HG03469 (cell line): ENCODE data around the gene CHRDL1.

ENCODE experiments used
- ATAC-seq: cut with Tn5 transposase; IDR thresholded peaks from one replicate; pipeline ENCODE4 v1.9.1; 2021; ENCODE audit warnings: mild to moderate bottlenecking, moderate library complexity, moderate number of reproducible peaks; ENCODE audit not compliant: unreplicated experiment

Gene CHRDL1

DNA sequence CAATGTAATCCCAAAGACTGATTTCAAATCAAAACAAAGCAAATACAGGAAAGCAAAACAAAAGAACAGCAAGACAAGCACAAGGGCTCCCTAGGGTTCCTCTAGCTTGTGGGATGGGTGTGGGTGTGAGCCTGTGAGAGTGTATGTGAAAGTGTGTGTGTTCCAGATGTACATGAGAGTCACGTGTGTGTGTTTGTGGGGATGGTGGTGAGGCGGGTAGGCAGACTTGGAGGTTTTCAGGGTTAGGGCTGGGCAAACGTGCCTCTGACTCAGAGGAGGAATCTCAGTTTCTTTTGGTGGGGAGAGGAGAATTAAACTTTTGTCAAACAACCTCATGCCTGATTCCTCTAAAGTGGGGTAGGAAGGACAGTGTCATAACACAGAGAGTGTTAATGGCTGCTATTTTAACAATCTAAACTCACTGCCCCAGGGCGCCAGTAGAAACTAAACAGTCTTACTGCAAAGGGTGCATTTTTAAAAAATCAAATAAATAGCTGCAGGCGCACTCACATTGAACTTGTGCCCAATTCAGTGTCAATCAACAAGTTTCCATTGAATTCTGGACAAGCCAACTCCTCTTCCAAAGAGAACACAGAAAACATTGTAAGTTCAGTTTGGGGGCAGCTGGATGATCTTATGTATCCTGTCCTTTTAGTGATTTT, 51.8 kb downstream of the CHRDL1 start:
- ATAC-seq, result peak; percentile 75

DNA sequence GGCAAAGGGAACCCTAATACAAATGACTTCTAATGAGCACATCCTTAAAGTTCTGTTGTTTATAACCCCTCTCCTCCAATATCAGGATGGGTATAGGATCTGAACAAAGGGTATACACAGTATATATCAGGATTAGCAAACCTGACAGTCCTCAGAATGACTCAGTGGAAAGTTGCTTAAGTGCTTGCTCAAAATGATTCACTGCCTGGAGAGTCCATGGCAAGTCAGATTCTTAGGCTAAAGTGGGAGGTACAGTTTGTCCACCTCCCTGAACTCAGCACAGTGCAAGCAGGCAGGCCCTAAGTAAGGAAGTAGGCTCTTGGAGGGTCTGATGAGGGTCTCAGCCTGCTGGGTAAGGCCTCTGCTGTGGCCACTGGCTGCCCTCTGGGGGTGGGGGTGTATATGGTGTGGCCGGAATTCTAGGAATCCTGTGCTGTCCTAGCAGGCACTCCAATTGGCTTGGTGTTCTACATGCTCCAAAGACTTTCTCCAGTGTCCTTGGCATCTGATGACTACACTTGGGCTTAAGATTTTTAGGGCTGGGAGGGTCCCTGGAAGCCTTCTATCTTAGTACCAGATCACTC, 54.3 kb downstream of the CHRDL1 start:
- ATAC-seq, result no peak

DNA sequence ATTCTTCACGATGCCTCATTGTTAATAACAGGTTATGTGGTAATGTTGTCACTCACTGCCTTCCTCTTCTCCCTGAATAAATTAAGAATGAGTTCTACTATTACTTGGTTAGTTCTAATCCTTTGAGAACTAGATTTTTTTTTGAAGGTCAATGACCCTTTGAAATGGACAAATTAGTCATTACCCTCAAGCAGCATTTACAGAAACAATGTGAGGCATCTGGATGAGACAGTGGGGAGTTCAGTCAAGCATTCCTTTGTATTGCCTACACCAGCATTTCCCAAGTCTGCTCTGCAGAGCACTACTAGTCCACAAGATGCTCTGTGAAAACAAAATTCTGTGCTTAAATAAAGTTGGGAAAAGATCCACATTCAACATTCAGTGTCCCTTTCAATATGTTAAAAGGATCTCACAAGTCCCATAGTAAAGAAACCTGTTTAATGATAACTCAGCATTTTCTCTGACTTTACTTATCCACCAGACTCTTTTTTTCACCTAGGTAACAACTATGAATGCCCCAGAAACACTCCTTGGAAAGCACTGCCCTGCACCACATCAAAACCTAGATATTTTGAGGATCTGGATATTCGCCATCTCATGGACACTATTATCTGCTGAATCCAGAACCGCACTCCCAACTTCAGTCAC, 60.6 kb downstream of the CHRDL1 start:
- no peak for ATAC-seq

DNA sequence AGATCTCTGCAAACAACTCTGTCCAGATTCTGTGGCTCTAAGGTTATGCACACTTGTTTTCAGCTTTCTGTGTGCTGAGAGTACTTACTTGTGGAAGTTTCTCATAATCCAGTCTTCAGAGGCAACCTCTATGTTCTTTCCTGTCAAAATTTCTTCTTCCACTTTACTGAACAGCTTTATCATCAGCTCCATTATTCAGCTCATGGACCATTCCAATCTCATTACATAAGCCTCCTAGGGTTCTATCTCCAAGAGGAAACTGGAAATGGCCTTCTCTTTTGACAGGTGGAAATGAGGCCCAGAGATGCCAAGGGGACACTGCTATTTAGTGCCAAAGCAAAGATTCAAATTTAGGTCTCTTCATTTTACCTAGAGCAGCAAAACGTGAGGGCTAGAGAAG, 61.3 kb downstream of the CHRDL1 start:
- no peak for ATAC-seq

DNA sequence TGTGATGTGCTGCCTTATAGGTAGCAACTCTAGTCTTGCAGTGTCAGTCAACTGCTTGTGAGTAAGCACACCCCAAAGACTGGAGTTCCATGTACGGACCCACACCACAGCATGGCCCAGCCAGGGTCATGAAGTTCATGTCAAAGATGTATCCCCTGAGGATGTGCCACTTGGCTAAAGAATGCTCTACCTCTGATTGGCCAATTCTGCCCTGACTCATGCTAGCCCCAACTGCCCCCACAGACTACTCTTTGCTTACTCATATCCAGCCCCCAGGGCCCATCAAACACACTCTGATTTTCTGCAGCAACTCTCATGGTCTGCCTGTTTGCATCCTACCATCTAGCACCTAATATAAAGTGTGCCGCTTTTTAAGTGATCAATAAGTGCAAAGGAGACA, 62.5 kb downstream of the CHRDL1 start:
- ATAC-seq, result no peak

DNA sequence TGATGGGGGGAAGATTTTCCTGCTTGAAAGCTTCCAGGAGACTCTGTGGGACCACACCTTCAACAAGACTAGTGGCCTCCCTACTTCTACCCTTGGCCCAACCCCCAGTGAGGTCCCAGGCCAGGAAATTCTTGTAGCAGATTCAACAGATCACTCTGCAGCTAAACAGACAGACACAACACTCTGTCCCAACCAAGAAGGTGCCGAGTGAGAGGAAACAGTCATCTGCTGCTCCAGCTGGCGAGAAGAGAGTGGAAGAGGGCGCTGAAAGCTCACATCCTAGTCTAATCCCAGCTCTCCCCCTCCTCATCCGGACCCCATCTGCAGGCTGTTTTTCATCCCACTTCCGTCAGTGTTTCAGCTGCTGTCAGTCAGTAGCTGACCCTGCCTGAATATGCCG, 63.4 kb downstream of the CHRDL1 start:
- no peak for ATAC-seq

DNA sequence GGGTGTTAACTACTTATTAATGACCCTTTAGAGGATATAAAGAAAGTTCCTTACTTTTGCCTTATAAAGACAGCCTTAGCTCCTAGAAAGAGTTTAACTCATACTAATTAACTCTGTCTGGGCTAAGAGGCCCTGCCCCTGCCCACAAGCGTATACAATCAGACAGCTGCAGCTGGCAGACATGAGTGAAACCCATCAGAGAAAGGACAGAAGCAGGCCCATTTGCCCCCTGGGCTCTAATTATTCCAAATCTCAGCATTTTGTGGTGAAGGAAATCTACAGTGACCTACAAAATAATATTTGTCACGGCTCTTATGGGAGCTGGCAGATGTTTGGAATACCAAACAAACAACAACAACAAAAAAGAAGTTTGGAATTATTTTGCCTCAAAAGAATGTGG, 71.8 kb downstream of the CHRDL1 start:
- no peak for ATAC-seq

DNA sequence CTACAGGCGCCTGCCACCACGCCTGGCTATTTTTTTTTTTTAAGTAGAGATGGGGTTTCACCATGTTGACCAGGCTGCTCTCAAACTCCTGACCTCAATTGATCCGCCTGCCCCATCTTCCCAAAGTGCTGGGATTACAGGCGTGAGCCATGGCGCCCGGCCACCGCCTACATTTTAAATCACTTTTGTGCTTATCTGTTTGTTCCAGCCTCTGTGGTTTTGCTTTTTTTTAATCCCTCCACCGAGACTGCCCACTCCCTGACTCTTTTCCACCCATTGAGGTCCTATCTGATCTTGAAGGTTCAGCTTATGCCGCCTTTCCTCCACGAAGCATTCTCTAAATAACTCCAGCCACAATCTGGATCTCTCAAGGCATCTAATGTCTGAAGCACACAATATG, 73.5 kb downstream of the CHRDL1 start:
- ATAC-seq, result no peak

DNA sequence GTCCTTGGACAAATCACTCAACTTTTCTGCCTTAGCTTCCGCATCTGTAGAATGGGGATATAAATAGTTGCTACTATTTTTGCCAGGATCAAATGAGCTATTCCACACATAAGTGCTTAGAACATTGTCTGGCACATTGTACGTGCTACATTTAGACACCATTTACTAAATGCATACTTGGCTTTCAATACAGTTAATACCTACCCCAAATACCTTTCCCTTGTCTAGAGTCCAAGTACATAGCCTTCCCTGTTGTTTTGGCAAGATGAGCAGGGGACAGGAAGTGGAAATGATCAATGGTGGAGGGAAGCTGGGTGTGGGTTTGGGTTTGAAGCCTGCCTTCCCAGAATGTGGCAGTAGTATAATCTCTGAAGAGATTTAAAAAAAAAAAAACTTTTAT, 82.0 kb downstream of the CHRDL1 start:
- no peak for ATAC-seq

DNA sequence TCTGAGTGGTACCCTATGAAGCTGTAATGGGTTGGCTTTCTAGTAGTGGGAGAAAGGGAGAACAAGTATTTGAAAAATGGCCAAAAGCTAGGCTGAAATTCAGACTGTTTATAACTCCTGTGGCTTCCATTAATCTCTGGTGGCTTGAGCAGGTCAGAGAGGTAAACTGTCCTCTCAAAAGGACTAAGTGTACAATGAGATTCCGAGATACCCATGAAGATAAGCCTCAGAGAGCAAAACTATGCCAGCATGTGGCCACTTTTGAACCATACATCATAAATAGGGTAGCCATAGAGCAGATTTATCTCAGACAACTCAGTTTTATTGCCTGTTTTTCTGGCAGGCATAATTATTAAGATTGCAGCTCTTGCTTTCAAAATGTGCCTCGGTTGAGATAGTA, 89.2 kb downstream of the CHRDL1 start:
- no peak for ATAC-seq

DNA sequence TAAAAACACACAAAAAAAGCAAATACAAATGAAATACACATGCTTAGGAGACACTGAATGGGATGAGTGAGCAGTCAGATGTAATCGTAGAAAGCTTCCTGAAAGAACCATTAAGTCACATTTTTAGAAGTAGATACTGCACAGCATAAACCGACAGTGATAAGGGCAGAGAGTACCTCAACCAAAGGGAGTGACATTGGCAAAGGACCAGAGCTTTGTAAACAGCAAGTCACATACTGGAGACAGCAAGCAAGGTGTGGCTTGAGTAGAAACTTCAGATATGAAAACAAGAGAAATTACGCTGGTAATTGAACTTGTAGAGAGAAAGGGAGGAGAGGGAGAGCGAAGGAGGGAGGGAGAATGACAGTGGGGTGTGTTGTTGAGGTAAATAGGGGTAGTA, 92.0 kb downstream of the CHRDL1 start:
- ATAC-seq, result no peak

DNA sequence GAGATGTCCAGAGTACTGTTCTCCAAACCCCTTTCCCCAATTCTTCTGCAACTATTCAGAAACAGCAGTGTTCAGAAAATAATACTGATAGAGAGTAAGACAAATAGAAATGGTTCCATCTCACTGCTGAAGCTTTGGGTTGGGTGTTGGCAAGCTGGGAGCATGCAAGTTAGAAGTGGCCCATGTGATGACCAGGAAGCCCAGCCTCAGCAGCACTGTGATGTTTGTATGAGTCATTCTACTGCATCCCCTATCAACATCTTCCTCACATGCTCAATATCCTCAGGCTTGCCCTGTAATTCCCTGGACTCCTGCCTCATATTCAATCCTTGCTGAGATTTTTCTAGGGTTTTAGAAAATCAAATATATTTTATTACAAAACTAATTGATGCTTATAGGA, 96.5 kb downstream of the CHRDL1 start:
- no peak for ATAC-seq

DNA sequence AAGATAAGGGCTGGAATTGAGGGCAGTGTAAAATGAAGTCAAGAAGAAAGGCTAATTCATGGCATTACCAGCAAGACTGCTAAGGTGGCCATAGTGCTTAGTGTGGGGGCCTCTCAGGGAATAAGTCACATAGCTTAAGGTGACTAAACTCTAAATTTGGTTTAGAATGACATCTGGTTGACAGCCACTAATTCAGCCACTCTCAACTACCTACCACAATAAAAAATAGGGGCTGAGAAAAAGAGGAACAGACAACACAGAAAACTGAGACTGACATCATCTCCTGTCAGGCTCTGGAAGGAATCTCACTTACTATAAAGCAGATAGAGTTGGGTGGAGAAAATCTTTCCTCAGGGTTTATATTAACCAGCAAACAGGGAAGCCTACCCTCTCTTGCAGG, 96.9 kb downstream of the CHRDL1 start:
- ATAC-seq, result peak; percentile 70

DNA sequence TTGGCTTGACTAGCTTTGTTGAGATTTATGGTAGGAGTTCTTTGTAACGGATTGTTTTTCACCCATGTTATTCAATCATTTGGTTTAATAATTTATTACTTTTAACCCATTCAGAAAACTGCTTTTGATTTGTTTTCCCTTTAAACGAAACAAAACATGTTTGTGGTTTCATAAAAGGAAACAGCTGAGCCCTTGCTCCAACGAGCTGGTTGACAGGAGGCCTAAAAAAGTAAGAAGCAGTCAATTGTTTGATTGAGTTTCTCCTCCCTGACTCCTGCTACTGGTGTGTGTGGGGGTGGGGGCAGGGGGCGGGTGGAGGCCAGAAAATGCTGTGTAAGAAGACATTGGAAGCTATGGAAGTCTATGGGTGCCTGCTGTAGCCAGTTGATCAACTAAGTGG, 102.8 kb downstream of the CHRDL1 start:
- ATAC-seq, result no peak

DNA sequence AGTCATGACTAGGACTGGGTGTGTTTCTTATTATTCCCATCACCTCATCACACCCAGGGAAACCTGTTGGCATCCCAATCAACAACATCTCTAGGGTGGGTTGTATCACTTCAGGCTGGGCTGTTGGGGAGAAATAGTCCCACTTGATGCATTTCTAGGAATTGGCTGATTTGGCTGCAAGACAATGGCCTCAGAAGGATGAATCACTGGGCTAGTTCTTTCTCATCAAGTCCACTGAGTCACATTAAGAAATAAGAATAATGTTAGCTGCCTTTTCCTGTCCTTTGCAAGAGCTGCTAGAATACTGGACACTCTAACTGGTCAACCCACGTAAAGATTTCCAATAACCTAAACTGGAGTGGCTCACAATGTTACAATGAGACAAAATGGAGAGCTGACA, 104.2 kb downstream of the CHRDL1 start:
- no peak for ATAC-seq

DNA sequence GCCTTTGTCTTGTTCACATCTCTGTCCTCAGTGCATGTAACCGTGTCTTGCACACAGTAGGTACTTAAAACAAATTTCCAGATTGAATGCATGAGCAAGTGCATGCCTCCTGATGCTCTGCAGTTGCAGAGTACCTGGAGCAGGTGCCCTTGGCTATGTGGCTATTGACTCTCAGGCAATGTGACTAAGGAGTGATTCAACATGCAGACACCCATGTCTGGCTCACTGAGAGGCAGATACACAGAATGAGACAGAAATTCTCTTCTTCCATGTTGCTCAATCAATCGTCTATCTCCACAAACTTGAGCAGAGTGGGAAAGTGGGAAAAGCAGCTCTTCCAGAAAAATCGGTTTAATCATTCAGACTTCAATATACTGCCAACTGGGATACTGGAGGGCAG, 111.0 kb downstream of the CHRDL1 start:
- ATAC-seq, result no peak

DNA sequence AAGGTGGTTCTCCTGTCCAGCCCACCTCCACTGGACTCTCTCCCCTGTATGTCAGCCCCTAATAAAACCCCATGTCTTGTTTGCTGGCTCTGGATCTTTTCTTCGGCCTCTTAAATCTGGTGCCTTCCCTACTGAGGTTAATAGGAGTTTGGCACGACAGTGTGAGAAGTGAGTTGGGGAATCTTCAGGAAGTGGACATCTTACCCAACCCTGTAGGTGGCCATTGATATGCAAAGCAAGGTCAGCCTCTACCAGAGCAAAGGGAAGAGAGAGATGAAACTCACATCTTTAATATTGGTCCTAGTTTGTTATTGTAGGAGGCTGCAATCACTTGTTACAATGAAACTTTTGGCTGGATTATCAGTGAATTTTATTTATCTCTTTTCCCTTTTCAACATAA, 111.7 kb downstream of the CHRDL1 start:
- no peak for ATAC-seq

DNA sequence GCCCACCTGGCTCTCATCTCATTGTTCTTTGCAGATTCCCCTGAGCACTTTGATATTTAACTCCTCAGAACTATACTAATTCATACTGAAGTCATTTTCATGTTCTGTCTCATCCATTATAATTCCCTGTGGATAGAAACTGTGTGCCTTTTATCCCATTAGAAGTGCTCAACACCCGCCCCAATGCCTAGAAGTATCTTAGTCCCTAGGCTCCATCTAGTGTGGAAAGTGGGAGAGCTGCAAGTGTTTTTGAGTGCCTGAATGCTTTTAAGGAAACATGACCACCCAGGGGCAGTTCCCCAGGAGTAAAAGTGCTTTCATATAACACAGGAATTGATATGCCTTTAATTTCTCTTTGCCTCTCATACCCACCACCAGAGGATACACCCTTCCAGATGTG, 117.0 kb downstream of the CHRDL1 start:
- no peak for ATAC-seq

DNA sequence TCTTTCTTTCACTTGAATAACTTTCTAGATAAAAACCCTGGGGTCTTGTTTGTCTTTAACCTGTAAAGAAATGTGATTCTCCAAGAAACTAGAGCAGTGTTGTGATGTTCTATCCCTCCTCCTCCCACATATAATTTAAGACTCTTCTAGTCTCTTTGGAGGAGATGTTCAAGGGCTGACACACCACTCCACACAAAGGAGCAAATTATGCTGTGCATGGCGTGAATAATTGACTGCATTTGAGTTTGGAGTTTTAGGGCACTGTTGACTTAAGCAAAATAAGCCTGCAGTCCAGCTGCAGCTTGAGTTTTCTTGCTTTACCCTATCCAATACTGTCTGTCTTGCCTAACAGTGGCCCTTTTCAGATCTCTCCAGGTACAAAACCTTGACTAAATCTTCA, 119.7 kb downstream of the CHRDL1 start:
- ATAC-seq, result no peak

DNA sequence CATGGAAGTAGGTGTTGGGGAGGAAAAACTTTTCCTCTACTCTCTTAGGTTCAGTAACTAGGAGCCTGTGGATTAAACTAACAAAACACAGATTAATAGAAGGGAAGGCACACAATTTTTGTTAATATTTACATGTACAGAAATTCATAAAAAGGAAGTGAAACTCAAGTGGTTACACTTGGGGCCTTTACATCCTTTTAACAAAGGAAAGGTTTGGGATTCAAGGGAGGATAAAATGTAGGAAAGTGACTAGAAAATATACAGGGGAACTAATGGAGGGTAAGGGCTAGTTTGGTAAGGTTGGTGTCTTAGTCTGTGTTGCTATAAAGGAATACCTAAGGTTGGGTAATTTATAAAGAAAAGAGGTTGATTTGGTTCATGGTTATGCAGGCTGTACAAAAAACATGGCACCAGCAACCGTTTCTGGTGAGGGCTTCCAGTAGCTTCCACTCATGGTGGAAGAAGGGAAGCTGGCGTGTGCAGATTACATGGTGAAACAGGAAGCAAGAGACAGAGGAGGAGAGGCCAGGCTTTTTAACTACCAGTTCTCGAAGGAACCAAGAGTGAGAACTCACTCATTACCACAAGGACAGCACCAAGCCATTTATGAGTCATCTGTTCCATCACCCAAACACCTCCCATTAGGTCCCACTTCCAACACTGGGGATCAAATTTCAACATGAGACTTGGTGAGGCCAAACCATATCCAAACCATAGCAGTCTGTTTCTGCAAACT, 124.4 kb downstream of the CHRDL1 start:
- ATAC-seq, result peak; percentile 96

DNA sequence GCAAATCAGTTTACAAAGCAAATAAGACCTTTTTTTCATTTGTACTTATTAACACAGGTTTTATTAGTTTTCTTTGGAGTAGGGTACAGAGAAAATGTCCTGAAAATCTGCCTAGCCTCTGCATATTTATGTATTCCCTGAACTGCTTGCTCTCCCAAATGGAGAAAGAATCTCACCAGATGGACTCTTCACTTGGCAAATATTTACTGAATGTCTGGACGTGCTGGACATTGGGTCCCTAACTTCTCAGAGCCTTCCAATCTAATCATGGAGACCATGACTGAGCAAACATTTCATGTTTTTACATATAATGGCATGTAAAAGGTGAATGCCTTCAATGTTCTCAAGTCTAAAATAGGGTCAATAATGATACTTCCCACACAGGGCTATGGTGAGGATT, 126.0 kb downstream of the CHRDL1 start:
- ATAC-seq, result no peak

DNA sequence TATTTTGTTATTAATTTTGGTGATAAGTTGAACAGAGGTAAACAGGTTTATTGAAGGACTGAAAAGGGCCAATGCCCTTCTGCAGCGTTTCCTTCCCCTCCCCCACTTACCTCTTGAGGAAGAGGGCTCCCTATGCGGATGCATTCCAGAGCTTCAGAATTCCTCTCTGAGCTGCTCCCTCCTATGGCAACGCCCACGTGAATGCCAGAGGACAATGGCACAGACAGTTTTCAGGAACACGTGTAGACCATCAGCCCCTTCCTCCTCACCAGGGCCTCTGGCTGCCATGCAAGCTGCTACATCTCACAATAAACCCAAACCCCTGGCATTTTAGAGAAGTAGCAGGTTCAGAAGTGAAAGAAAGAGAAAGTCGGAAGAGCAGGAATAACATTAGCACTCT, 127.9 kb downstream of the CHRDL1 start:
- ATAC-seq, result no peak
